Measurements from ENCODE around the gene RTP5.

The RTP5 gene

GRCh38 chr2:241841181-241842066, 28.1 kb upstream of the RTP5 start:
- no peak for DNase-seq (ENCODE audit: low read depth)
- no peak for TF ChIP-seq CTCF (conservative IDR thresholded peaks at IDR 0.05; ENCODE audit: low read length)
- H3K4me3 ChIP-seq (ENCODE audit: low read length): no peak overlapping the region

- TF ChIP-seq CTCF (conservative IDR thresholded peaks at IDR 0.05; ENCODE audit: low read length): no peak
- no peak for DNase-seq (ENCODE audit: low read depth)
- H3K4me3 ChIP-seq (ENCODE audit: low read length): no peak overlapping the region
Observed at GRCh38 chr2:241842067-241842415, 27.5 kb upstream of the RTP5 start.

- no peak for TF ChIP-seq CTCF (conservative IDR thresholded peaks at IDR 0.05; ENCODE audit: low read length)
- H3K4me3 ChIP-seq (ENCODE audit: low read length): no peak overlapping the region
- no peak for DNase-seq (ENCODE audit: low read depth)
Observed at GRCh38 chr2:241842620-241843211, 26.8 kb upstream of the RTP5 start.

- DNase-seq (ENCODE audit: low read depth): no peak
- no peak overlapping the region for H3K4me3 ChIP-seq (ENCODE audit: low read length)
- TF ChIP-seq CTCF (conservative IDR thresholded peaks at IDR 0.05; ENCODE audit: low read length): no peak
Observed at GRCh38 chr2:241843321-241844065, 26.0 kb upstream of the RTP5 start.

- H3K4me3 ChIP-seq (ENCODE audit: low read length): peak overlapping the region; percentile 41
- no peak for TF ChIP-seq CTCF (conservative IDR thresholded peaks at IDR 0.05; ENCODE audit: low read length)
- peak; percentile 26 for DNase-seq (ENCODE audit: low read depth)
Observed at GRCh38 chr2:241844066-241844728, 25.3 kb upstream of the RTP5 start.

GRCh38 chr2:241844831-241845578, 24.5 kb upstream of the RTP5 start:
- TF ChIP-seq CTCF (conservative IDR thresholded peaks at IDR 0.05; ENCODE audit: low read length): no peak
- H3K4me3 ChIP-seq (ENCODE audit: low read length): no peak overlapping the region
- DNase-seq (ENCODE audit: low read depth): no peak

All from AG10803 (cell line).